Large intestine (tissue), 3 donors: ENCODE results near the gene ERBIN. TPM values are rescaled to one million over a fixed set of nuclear protein-coding genes. Genes with fewer than 3 reads are reported as not detected.
"Not testable (repeated sequence)": the region's sequence is repeated elsewhere in the genome, so short reads cannot be mapped to it uniquely, and the experiment has no call there.

Source experiments
- DNase-seq, 2 donors: peaks; one replicate each; pipeline versions ENCODE4 v3.0.0 to v3.0.0-alpha.2; 2013
- H3K27ac ChIP-seq: one replicate; pipeline ENCODE4 v1.5.1; 2013; ENCODE audit warnings: low read length
- H3K27me3 ChIP-seq: 2 replicates; pipeline ENCODE4 v1.6.1; 2013; ENCODE audit warnings: low read length; ENCODE audit not compliant: control insufficient read depth, insufficient read depth
- H3K36me3 ChIP-seq: 2 replicates; pipeline ENCODE4 v1.6.1; 2013; ENCODE audit warnings: low read length; ENCODE audit not compliant: control insufficient read depth, insufficient read depth
- H3K4me1 ChIP-seq: one replicate; pipeline ENCODE4 v1.6.1; 2013; ENCODE audit warnings: low read length; ENCODE audit not compliant: control insufficient read depth, insufficient read depth
- H3K4me3 ChIP-seq: one replicate; pipeline ENCODE4 v1.5.1; 2013; ENCODE audit warnings: low read length
- H3K9me3 ChIP-seq: one replicate; pipeline ENCODE4 v1.6.1; 2013; ENCODE audit warnings: mild to moderate bottlenecking, low read depth, low read length, moderate library complexity; ENCODE audit not compliant: control insufficient read depth
- WGBS: methylation state at CpG from one replicate; pipeline ENCODE4 v1.1.5; 2013; ENCODE audit warnings: low lambda C conversion rate; ENCODE audit not compliant: insufficient coverage; 5-methylcytosine and 5-hydroxymethylcytosine counted together
- polyA plus RNA-seq: library from polyadenylated mRNA; unstranded; fragments of 120-200 nt; gene quantifications from one replicate; pipeline ENCODE4 v1.2.1, GENCODE V29; 2013

ERBIN gene
- polyA plus RNA-seq, 1 donor, result 121 TPM

- no CpG with 5 or more reads among the region's 1 CpG for WGBS
- no peak for DNase-seq
- Histone ChIP-seq H3K9me3 (no peaks in the 10 kb centered on the region), H3K4me3 (no peak overlapping the region), H3K36me3 (peaks cover 5% of the 10 kb centered on the region), H3K4me1 (no peaks in the 10 kb centered on the region), H3K27me3 (no peaks in the 10 kb centered on the region), H3K27ac (no peak overlapping the region)
These were observed 25.9 kb downstream of the ERBIN start for GRCh38 chr5:65952259-65952658.

GRCh38 chr5:65954200-65954599, 27.8 kb downstream of the ERBIN start:
- no peak overlapping the region for H3K4me3 ChIP-seq
- WGBS, result 100% methylated on average over 2 of the region's 3 CpGs
- DNase-seq, result no peak
- peaks cover 12% of the 10 kb centered on the region for H3K9me3 ChIP-seq
- no peaks in the 10 kb centered on the region for H3K4me1 ChIP-seq
- peaks cover 5% of the 10 kb centered on the region for H3K36me3 ChIP-seq
- H3K27ac ChIP-seq, result no peak overlapping the region
- no peaks in the 10 kb centered on the region for H3K27me3 ChIP-seq

GRCh38 chr5:65955746-65956145, 29.4 kb downstream of the ERBIN start:
- DNase-seq, result no peak
- Histone ChIP-seq H3K4me3 (no peak overlapping the region), H3K36me3 (peaks cover 5% of the 10 kb centered on the region), H3K27ac (no peak overlapping the region), H3K9me3 (peaks cover 12% of the 10 kb centered on the region), H3K4me1 (no peaks in the 10 kb centered on the region), H3K27me3 (no peaks in the 10 kb centered on the region)
- no CpG with 5 or more reads among the region's 3 CpGs for WGBS

GRCh38 chr5:65957703-65958102, 31.3 kb downstream of the ERBIN start:
- H3K4me1 ChIP-seq, H3K27ac ChIP-seq, DNase-seq, H3K4me3 ChIP-seq, H3K36me3 ChIP-seq, H3K27me3 ChIP-seq: not testable (repeated sequence)
- WGBS, result no CpG with 5 or more reads among the region's 30 CpGs
- peaks cover 12% of the 10 kb centered on the region for H3K9me3 ChIP-seq

GRCh38 chr5:65961633-65962032, 35.3 kb downstream of the ERBIN start:
- Histone ChIP-seq H3K4me3 (no peak overlapping the region), H3K27ac (no peak overlapping the region), H3K9me3 (peaks cover 16% of the 10 kb centered on the region), H3K27me3 (no peaks in the 10 kb centered on the region), H3K36me3 (peaks cover 2% of the 10 kb centered on the region), H3K4me1 (no peaks in the 10 kb centered on the region)
- DNase-seq, result no peak

GRCh38 chr5:65967288-65968066, 41.1 kb downstream of the ERBIN start:
- no peak for DNase-seq
- Histone ChIP-seq H3K4me1 (peaks cover 2% of the 10 kb centered on the region), H3K27me3 (no peaks in the 10 kb centered on the region), H3K9me3 (peaks cover 4% of the 10 kb centered on the region), H3K4me3 (no peak overlapping the region), H3K36me3 (no peaks in the 10 kb centered on the region), H3K27ac (no peak overlapping the region)
- 74% methylated on average over 2 of the region's 7 CpGs for WGBS

GRCh38 chr5:65969539-65970393, 43.4 kb downstream of the ERBIN start:
- DNase-seq, result no peak
- Histone ChIP-seq H3K9me3 (peaks cover 4% of the 10 kb centered on the region), H3K27ac (no peak overlapping the region), H3K36me3 (peaks cover 2% of the 10 kb centered on the region), H3K4me3 (no peak overlapping the region), H3K4me1 (peaks cover 2% of the 10 kb centered on the region), H3K27me3 (no peaks in the 10 kb centered on the region)
- 69% methylated on average over 2 of the region's 2 CpGs for WGBS

GRCh38 chr5:65970481-65971367, 44.3 kb downstream of the ERBIN start:
- WGBS, result 70% methylated on average over 4 of the region's 7 CpGs
- H3K4me3 ChIP-seq, result no peak overlapping the region
- peaks cover 2% of the 10 kb centered on the region for H3K36me3 ChIP-seq
- no peaks in the 10 kb centered on the region for H3K27me3 ChIP-seq
- DNase-seq, result no peak
- H3K9me3 ChIP-seq, result no peaks in the 10 kb centered on the region
- no peak overlapping the region for H3K27ac ChIP-seq
- peaks cover 2% of the 10 kb centered on the region for H3K4me1 ChIP-seq

GRCh38 chr5:65971643-65972042, 45.3 kb downstream of the ERBIN start:
- no CpG with 5 or more reads among the region's 3 CpGs for WGBS
- Histone ChIP-seq H3K27ac (no peak overlapping the region), H3K36me3 (peaks cover 6% of the 10 kb centered on the region), H3K4me1 (peaks cover 2% of the 10 kb centered on the region), H3K27me3 (no peaks in the 10 kb centered on the region), H3K4me3 (no peak overlapping the region), H3K9me3 (no peaks in the 10 kb centered on the region)
- no peak for DNase-seq

GRCh38 chr5:65972896-65973295, 46.5 kb downstream of the ERBIN start:
- H3K36me3 ChIP-seq, DNase-seq, H3K27me3 ChIP-seq, H3K9me3 ChIP-seq, H3K4me3 ChIP-seq, H3K27ac ChIP-seq, H3K4me1 ChIP-seq: not testable (repeated sequence)
- WGBS, result 100% methylated on average over 1 of the region's 3 CpGs
